K562 (cell line): ENCODE results near the gene PCMTD2. TPM values are rescaled to one million over a fixed set of nuclear protein-coding genes. Genes with fewer than 3 reads are reported as not detected.

Experiments
- ATAC-seq: fragments of 200-7000 bp; cut with Tn5 transposase; 3 replicates; pipeline ENCODE4 v1.9.1; 2020; ENCODE audit warnings: moderate library complexity
- BruUV-seq: library from RNA; stranded (reverse); fragments of 400-500 nt; replicated peaks from 2 replicates; lab custom pipeline; 2021; lab: Mats Ljungman, UMichigan
- CTCF ChIA-PET: fragments of 300-600 bp; formaldehyde crosslinking; extraction: SDS; loops from one replicate; lab custom pipeline; 2021; ENCODE audit warnings: low intra/inter-chr PET ratio; lab: Yijun Ruan, JAX
- POLR2A ChIA-PET: fragments of 300-600, 350-650 bp; sonication (Branson Sonifier 250); formaldehyde crosslinking; extraction: SDS; loops from one replicate; lab custom pipeline; 2021; ENCODE audit warnings: antibody characterized with exemption, inconsistent platforms; lab: Yijun Ruan, JAX
- DNase-seq, 4 experiments: peaks; one replicate each; pipeline versions ENCODE4 v3.0.0 to v3.0.0-alpha.2; 2011 to 2018; ENCODE audit warnings: low spot score in 3 of 4, mixed read lengths in 3 of 4; ENCODE audit errors: extremely low read depth in 1 of 4
- FAIRE-seq: peaks from 2 replicates; lab custom pipeline; 2011; peaks lifted over from hg19 to GRCh38; lab: Jason Lieb, UNC
- H2AFZ ChIP-seq: 2 replicates; pipeline ENCODE4 v1.6.0; 2011; ENCODE audit warnings: low read depth, low read length, control low read depth, inconsistent platforms
- H3K27ac ChIP-seq: fragments of 200-600 bp; 3 replicates; pipeline ENCODE4 v1.8.0; 2011; ENCODE audit warnings: low read depth, mild to moderate bottlenecking, control low read depth, inconsistent platforms, low read length, moderate library complexity, mixed read lengths; ENCODE audit errors: extremely low read depth
- H3K27me3 ChIP-seq, 2 experiments: fragments of 300-600 bp in 1 of 2; 2 replicates in 1 of 2; 3 replicates in 1 of 2; pipeline versions ENCODE4 v1.6.0 to v1.8.0; 2011; ENCODE audit warnings: inconsistent platforms in 2 of 2, low read length in 2 of 2, mild to moderate bottlenecking in 1 of 2, mixed read lengths in 1 of 2, moderate library complexity in 1 of 2; ENCODE audit not compliant: control insufficient read depth in 2 of 2, insufficient read depth in 2 of 2
- H3K36me3 ChIP-seq: fragments of 300-600 bp; 3 replicates; pipeline ENCODE4 v1.8.0; 2011; ENCODE audit warnings: mild to moderate bottlenecking, low read length, inconsistent platforms; ENCODE audit not compliant: control insufficient read depth, insufficient read depth
- H3K4me1 ChIP-seq, 2 experiments: fragments of 200-600 bp in 1 of 2; replicated peaks in 1 of 2; 2 replicates in 1 of 2; 3 replicates in 1 of 2; pipeline versions ENCODE4 v1.5.1 to v1.8.0; 2011; ENCODE audit warnings: inconsistent platforms in 2 of 2, low read length in 2 of 2, mild to moderate bottlenecking in 1 of 2, mixed read lengths in 1 of 2, moderate library complexity in 1 of 2; ENCODE audit not compliant: control insufficient read depth in 2 of 2, insufficient read depth in 2 of 2
- H3K4me2 ChIP-seq: 2 replicates; pipeline ENCODE4 v1.6.1; 2011; ENCODE audit warnings: low read length, control low read depth, inconsistent platforms, mixed read lengths; ENCODE audit not compliant: insufficient read depth
- H3K4me3 ChIP-seq: fragments of 200-600 bp; sonication (generic), shearing (Covaris generic); 2 replicates; pipeline ENCODE4 v1.5.1; 2016; ENCODE audit warnings: control low read depth, inconsistent platforms
- H3K79me2 ChIP-seq: fragments of 200-600 bp; 3 replicates; pipeline ENCODE4 v1.8.0; 2011; ENCODE audit warnings: low read length, inconsistent platforms; ENCODE audit not compliant: control insufficient read depth, insufficient read depth
- H3K9ac ChIP-seq, 2 experiments: 2 replicates each; pipeline versions ENCODE4 v1.6.0 to v1.6.1; 2011; ENCODE audit warnings: low read depth in 2 of 2, low read length in 2 of 2, control low read depth in 1 of 2, inconsistent platforms in 1 of 2, mild to moderate bottlenecking in 1 of 2, mixed read lengths in 1 of 2; ENCODE audit not compliant: insufficient read depth in 1 of 2
- H3K9me1 ChIP-seq: one replicate; pipeline ENCODE4 v1.6.0; 2011; ENCODE audit warnings: inconsistent platforms, mild to moderate bottlenecking, low read length, moderate library complexity; ENCODE audit not compliant: control insufficient read depth, insufficient read depth
- H3K9me3 ChIP-seq: replicated peaks from 2 replicates; pipeline ENCODE4 v1.5.1; 2011; ENCODE audit warnings: low read depth, low read length, inconsistent platforms; ENCODE audit not compliant: control insufficient read depth, insufficient read depth
- H4K20me1 ChIP-seq: replicated peaks from 2 replicates; pipeline ENCODE4 v1.6.1; 2011; ENCODE audit warnings: low read length, inconsistent platforms, mixed read lengths; ENCODE audit not compliant: control insufficient read depth, insufficient read depth
- BCLAF1 ChIP-seq, 2 experiments: fragments of 450-650 bp in 1 of 2; IDR thresholded peaks; 2 replicates each; pipeline ENCODE4 v1.6.1; 2011 to 2017; ENCODE audit warnings: low read depth in 2 of 2, antibody characterized with exemption in 1 of 2, borderline replicate concordance in 1 of 2, low read length in 1 of 2, mild to moderate bottlenecking in 1 of 2, mixed read lengths in 1 of 2; ENCODE audit not compliant: control insufficient read depth in 1 of 2
- ELK1 ChIP-seq: sonication (generic); formaldehyde crosslinking; IDR thresholded peaks from 2 replicates; pipeline ENCODE4 v1.8.1; 2022; ENCODE audit warnings: missing genetic modification reagents
- TARDBP ChIP-seq: fragments of 450-650 bp; IDR thresholded peaks from 2 replicates; pipeline ENCODE4 v1.6.1; 2016
- WGBS: fragments of 100-300 bp; shearing (Covaris generic); methylation state at CpG from one replicate; pipeline ENCODE4 v1.1.6; 2016; ENCODE audit warnings: low coverage, mixed read lengths; ENCODE audit not compliant: insufficient coverage; ENCODE audit errors: missing lambda C conversion rate; 5-methylcytosine and 5-hydroxymethylcytosine counted together
- in situ Hi-C: fragments of 300-500 bp; cut with MboI; formaldehyde crosslinking; loops from 4 replicates; pipeline ENCODE4 v1.15.0; 2018; ENCODE audit warnings: inconsistent platforms, mixed read lengths
- intact Hi-C: fragments of 100-400 bp; cut with micrococcal nuclease; formaldehyde crosslinking; loops from 2 replicates; pipeline ENCODE4 v1.14.2; 2022
- polyA plus RNA-seq, 8 experiments: library from polyadenylated mRNA; depleted of rRNA in 4 of 8; stranded (reverse) in 5 of 8; unstranded in 3 of 8; fragments of >200 nt; fragmentation: Nextera tagmentation in 2 of 8; fragmentation: Illumina TruSeq in 1 of 8; extraction: Ambion mirVana in 2 of 8; extraction: Trizol in 1 of 8; gene quantifications; 2 replicates each; pipeline versions ENCODE4 v1.2.1 to v1.2.3, GENCODE V29; 2011 to 2014; ENCODE audit warnings: inconsistent platforms in 1 of 8, missing spikeins in 1 of 8
- total RNA-seq, 7 experiments: library from RNA; depleted of rRNA in 6 of 7; stranded (reverse); fragments of >200 nt in 6 of 7; fragmentation: Illumina TruSeq in 2 of 7; extraction: Trizol in 2 of 7; gene quantifications; 2 replicates each; pipeline versions ENCODE4 v1.2.1 to v1.2.3, GENCODE V29; 2011 to 2021; ENCODE audit warnings: low replicate concordance in 1 of 7

The PCMTD2 gene
- total and polyA plus RNA-seq, 9 of the 15 experiments (the other 6 are each of a cell fraction or from before 2014, with no cell fraction given): 11.3 to 49.3 (median 28.4) TPM

GRCh38 chr20:64244870-64245603 lies 10.5 kb upstream of the PCMTD2 start:
- H4K20me1 ChIP-seq: no peaks in the 10 kb centered on the region; the same call in 1 of the 2 replicates
- no peaks in the 10 kb centered on the region for H3K36me3 ChIP-seq
- WGBS: 0% methylated on average over 8 of the region's 8 CpGs
- DNase-seq: no peak
- H3K27ac ChIP-seq: no peak overlapping the region
- peaks cover 34 to 72% of the 10 kb centered on the region in 2 experiments; a peak in 4 of 5 replicates for H3K27me3 ChIP-seq
- no peak overlapping the region for H3K4me3 ChIP-seq
- no peaks in the 10 kb centered on the region for H3K9me3 ChIP-seq
- intact Hi-C loops (no loop called here), in situ Hi-C loops (no loop called here)
- H3K79me2 ChIP-seq: no peaks in the 10 kb centered on the region
- peaks cover 0 to 9% of the 10 kb centered on the region in 2 experiments; a peak in 2 of 5 replicates for H3K4me1 ChIP-seq
- no peak overlapping the region for H3K4me2 ChIP-seq
- POLR2A ChIA-PET: interaction anchor here (0.6 to 3.8 kb wide), 2 partner anchors 10 to 21 kb away, joined by 3 to 20 read pairs; partner anchors contain the start of gene PCMTD2
- BruUV-seq: no TSS peak
- CTCF ChIA-PET: interaction anchor here (0.5 kb wide), 1 partner anchor 97 kb away, joined by 3 read pairs; no protein-coding TSS in a partner anchor
- no peak for ATAC-seq
- no peaks in the 10 kb centered on the region for H3K9me1 ChIP-seq
- FAIRE-seq: no peak
- no peak overlapping the region for H2AFZ ChIP-seq
- TF ChIP-seq TARDBP (no peak), BCLAF1 (IDR thresholded peaks at IDR 0.05; ENCODE audit: borderline replicate concordance in 1 of 2, control insufficient read depth in 1 of 2, low read depth in 2 of 2, low read length in 1 of 2) (no peak), ELK1 (CRISPR knock-in tag) (no peak)
- H3K9ac ChIP-seq: no peak overlapping the region
